GM12878 (cell line): ENCODE data around the gene MRM1.

Experiments
- BACH1 ChIP-seq: fragments of 450-650 bp; IDR thresholded peaks from 2 replicates; pipeline ENCODE4 v1.6.1; 2017; ENCODE audit warnings: mild to moderate bottlenecking, borderline replicate concordance
- BRCA1 ChIP-seq: IDR thresholded peaks from 2 replicates; pipeline ENCODE4 v1.6.1; 2011; ENCODE audit warnings: low read depth, low read length, improper control_type of control experiment
- EZH2 ChIP-seq: IDR thresholded peaks from 2 replicates; pipeline ENCODE4 v1.6.1; 2012; ENCODE audit warnings: low read depth, mild to moderate bottlenecking, control low read depth, inconsistent platforms, low read length, borderline replicate concordance; ENCODE audit not compliant: control insufficient read depth
- PAX5 ChIP-seq: IDR thresholded peaks from 2 replicates; pipeline ENCODE4 v1.6.1; 2011; ENCODE audit warnings: low read depth, low read length, borderline replicate concordance
- POLR2A ChIP-seq: IDR thresholded peaks from 2 replicates; pipeline ENCODE4 v1.6.1; 2011; ENCODE audit warnings: low read depth, mild to moderate bottlenecking, low read length
- RBBP5 ChIP-seq: fragments of 200-600 bp; sonication (generic); conservative IDR thresholded peaks from 2 replicates; pipeline ENCODE4 v1.6.1; 2016
- RELA ChIP-seq: fragments of 450-650 bp; IDR thresholded peaks from 2 replicates; pipeline ENCODE4 v1.8.0; 2014; ENCODE audit warnings: borderline replicate concordance; ENCODE audit not compliant: partially characterized antibody
- SRF ChIP-seq, 2 experiments: IDR thresholded peaks; 2 replicates each; pipeline ENCODE4 v1.6.1; 2011; ENCODE audit warnings: low read depth in 2 of 2, low read length in 2 of 2, mild to moderate bottlenecking in 1 of 2, moderate library complexity in 1 of 2
- TAF1 ChIP-seq: IDR thresholded peaks from 2 replicates; pipeline ENCODE4 v1.6.1; 2011; ENCODE audit warnings: mild to moderate bottlenecking, low read depth, low read length, borderline replicate concordance
- ZNF274 ChIP-seq: IDR thresholded peaks from one replicate; pipeline ENCODE4 v1.8.0; 2011; ENCODE audit not compliant: insufficient read length, insufficient read depth
- TF ChIP-seq, protein P1 (sequence below): IDR thresholded peaks from 2 replicates; pipeline ENCODE4 v1.6.1; 2012; ENCODE audit warnings: improper control_type of control experiment, low read depth, low read length; ENCODE audit not compliant: insufficient replicate concordance
- TF ChIP-seq, protein P2 (sequence below), 3 experiments: IDR thresholded peaks in 2 of 3; conservative IDR thresholded peaks in 1 of 3; 2 replicates each; pipeline ENCODE4 v1.5.1; 2011; ENCODE audit warnings: low read depth in 3 of 3, low read length in 3 of 3, mild to moderate bottlenecking in 3 of 3, control low read depth in 2 of 3, moderate library complexity in 2 of 3, inconsistent platforms in 1 of 3, mixed read lengths in 1 of 3; ENCODE audit not compliant: control insufficient read depth in 2 of 3, insufficient read depth in 1 of 3; ENCODE audit errors: extremely low read depth in 1 of 3
- TF ChIP-seq, protein P3 (sequence below): fragments of 450-650 bp; IDR thresholded peaks from 2 replicates; pipeline ENCODE4 v1.6.1; 2014; ENCODE audit warnings: mild to moderate bottlenecking
- TF ChIP-seq, protein P4 (sequence below): IDR thresholded peaks from 2 replicates; pipeline ENCODE4 v1.6.1; 2012; ENCODE audit warnings: low read length, inconsistent platforms

DNA sequence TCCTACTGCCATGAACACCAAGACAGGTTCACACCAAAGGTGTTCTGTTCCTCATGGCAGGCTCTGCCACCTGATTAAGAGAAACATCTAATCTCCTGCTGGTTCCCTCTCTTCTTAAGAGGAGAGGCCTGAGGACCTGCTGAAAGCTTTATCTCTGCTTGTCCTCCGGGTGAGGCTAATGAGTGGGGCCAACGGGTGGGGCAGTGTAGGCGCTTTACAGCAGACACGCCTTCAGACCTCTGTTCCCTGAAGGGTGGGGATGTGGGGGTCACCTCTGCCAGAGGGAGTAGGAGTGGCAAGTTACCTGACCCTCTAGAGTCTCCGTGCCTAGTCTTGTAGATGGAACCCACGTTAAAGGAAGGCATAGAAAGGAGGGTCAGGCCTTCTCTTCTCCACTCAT is 4.2 kb upstream of the MRM1 start:
- TF ChIP-seq, protein P1, sequence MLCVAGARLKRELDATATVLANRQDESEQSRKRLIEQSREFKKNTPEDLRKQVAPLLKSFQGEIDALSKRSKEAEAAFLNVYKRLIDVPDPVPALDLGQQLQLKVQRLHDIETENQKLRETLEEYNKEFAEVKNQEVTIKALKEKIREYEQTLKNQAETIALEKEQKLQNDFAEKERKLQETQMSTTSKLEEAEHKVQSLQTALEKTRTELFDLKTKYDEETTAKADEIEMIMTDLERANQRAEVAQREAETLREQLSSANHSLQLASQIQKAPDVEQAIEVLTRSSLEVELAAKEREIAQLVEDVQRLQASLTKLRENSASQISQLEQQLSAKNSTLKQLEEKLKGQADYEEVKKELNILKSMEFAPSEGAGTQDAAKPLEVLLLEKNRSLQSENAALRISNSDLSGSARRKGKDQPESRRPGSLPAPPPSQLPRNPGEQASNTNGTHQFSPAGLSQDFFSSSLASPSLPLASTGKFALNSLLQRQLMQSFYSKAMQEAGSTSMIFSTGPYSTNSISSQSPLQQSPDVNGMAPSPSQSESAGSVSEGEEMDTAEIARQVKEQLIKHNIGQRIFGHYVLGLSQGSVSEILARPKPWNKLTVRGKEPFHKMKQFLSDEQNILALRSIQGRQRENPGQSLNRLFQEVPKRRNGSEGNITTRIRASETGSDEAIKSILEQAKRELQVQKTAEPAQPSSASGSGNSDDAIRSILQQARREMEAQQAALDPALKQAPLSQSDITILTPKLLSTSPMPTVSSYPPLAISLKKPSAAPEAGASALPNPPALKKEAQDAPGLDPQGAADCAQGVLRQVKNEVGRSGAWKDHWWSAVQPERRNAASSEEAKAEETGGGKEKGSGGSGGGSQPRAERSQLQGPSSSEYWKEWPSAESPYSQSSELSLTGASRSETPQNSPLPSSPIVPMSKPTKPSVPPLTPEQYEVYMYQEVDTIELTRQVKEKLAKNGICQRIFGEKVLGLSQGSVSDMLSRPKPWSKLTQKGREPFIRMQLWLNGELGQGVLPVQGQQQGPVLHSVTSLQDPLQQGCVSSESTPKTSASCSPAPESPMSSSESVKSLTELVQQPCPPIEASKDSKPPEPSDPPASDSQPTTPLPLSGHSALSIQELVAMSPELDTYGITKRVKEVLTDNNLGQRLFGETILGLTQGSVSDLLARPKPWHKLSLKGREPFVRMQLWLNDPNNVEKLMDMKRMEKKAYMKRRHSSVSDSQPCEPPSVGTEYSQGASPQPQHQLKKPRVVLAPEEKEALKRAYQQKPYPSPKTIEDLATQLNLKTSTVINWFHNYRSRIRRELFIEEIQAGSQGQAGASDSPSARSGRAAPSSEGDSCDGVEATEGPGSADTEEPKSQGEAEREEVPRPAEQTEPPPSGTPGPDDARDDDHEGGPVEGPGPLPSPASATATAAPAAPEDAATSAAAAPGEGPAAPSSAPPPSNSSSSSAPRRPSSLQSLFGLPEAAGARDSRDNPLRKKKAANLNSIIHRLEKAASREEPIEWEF, result no peak
- TF ChIP-seq SRF (IDR thresholded peaks at IDR 0.05; ENCODE audit: low read depth in 2 of 2, low read length in 2 of 2) (no peak), EZH2 (no peak), BRCA1 (no peak), RBBP5 (no peak), RELA (no peak), TAF1 (no peak), PAX5 (no peak), ZNF274 (no peak), BACH1 (no peak), POLR2A (no peak)
- TF ChIP-seq, protein P2, sequence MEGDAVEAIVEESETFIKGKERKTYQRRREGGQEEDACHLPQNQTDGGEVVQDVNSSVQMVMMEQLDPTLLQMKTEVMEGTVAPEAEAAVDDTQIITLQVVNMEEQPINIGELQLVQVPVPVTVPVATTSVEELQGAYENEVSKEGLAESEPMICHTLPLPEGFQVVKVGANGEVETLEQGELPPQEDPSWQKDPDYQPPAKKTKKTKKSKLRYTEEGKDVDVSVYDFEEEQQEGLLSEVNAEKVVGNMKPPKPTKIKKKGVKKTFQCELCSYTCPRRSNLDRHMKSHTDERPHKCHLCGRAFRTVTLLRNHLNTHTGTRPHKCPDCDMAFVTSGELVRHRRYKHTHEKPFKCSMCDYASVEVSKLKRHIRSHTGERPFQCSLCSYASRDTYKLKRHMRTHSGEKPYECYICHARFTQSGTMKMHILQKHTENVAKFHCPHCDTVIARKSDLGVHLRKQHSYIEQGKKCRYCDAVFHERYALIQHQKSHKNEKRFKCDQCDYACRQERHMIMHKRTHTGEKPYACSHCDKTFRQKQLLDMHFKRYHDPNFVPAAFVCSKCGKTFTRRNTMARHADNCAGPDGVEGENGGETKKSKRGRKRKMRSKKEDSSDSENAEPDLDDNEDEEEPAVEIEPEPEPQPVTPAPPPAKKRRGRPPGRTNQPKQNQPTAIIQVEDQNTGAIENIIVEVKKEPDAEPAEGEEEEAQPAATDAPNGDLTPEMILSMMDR (IDR thresholded peaks at IDR 0.05 in 2 of 3, conservative IDR thresholded peaks at IDR 0.05 in 1 of 3; ENCODE audit: control insufficient read depth in 2 of 3, extremely low read depth in 1 of 3, insufficient read depth in 1 of 3, low read depth in 3 of 3, low read length in 3 of 3), result no peak
- TF ChIP-seq, protein P3, sequence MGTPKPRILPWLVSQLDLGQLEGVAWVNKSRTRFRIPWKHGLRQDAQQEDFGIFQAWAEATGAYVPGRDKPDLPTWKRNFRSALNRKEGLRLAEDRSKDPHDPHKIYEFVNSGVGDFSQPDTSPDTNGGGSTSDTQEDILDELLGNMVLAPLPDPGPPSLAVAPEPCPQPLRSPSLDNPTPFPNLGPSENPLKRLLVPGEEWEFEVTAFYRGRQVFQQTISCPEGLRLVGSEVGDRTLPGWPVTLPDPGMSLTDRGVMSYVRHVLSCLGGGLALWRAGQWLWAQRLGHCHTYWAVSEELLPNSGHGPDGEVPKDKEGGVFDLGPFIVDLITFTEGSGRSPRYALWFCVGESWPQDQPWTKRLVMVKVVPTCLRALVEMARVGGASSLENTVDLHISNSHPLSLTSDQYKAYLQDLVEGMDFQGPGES, result no peak
- TF ChIP-seq, protein P4, sequence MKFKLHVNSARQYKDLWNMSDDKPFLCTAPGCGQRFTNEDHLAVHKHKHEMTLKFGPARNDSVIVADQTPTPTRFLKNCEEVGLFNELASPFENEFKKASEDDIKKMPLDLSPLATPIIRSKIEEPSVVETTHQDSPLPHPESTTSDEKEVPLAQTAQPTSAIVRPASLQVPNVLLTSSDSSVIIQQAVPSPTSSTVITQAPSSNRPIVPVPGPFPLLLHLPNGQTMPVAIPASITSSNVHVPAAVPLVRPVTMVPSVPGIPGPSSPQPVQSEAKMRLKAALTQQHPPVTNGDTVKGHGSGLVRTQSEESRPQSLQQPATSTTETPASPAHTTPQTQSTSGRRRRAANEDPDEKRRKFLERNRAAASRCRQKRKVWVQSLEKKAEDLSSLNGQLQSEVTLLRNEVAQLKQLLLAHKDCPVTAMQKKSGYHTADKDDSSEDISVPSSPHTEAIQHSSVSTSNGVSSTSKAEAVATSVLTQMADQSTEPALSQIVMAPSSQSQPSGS, result no peak
